HepG2 (cell line): ENCODE measurements around the gene TBX6. TPM values are rescaled to one million over a fixed set of nuclear protein-coding genes. Genes with fewer than 3 reads are reported as not detected.

Source experiments
- AHR ChIP-seq: IDR thresholded peaks from 2 replicates; pipeline ENCODE4 v1.6.1; 2018; ENCODE audit warnings: missing genetic modification reagents, missing compliant biosample characterization
- ATF7-NPFF ChIP-seq: sonication (generic); formaldehyde crosslinking; IDR thresholded peaks from 2 replicates; pipeline ENCODE4 v1.8.1; 2023; ENCODE audit warnings: mild to moderate bottlenecking, low read depth, missing genetic modification reagents, moderate library complexity
- GATAD1 ChIP-seq: IDR thresholded peaks from 2 replicates; pipeline ENCODE4 v1.6.1; 2016; ENCODE audit warnings: missing genetic modification reagents, missing compliant biosample characterization
- IKZF1 ChIP-seq: fragments of 450-650 bp; IDR thresholded peaks from 2 replicates; pipeline ENCODE4 v1.7.1; 2016
- MEIS1 ChIP-seq: sonication (generic); formaldehyde crosslinking; IDR thresholded peaks from 2 replicates; pipeline ENCODE4 v1.9.0; 2021; ENCODE audit warnings: mild to moderate bottlenecking, missing genetic modification reagents, moderate library complexity, borderline replicate concordance
- MIER3 ChIP-seq: IDR thresholded peaks from 2 replicates; pipeline ENCODE4 v1.6.1; 2016; ENCODE audit warnings: missing compliant biosample characterization, borderline replicate concordance
- PHF5A ChIP-seq: IDR thresholded peaks from one replicate; pipeline ENCODE4 v1.6.1; 2018; ENCODE audit warnings: low read depth, missing genetic modification reagents; ENCODE audit not compliant: unreplicated experiment
- RFX5 ChIP-seq: IDR thresholded peaks from 2 replicates; pipeline ENCODE4 v1.6.1; 2011; ENCODE audit warnings: low read depth, low read length, improper control_type of control experiment
- SMC3 ChIP-seq: IDR thresholded peaks from 2 replicates; pipeline ENCODE4 v1.6.1; 2011; ENCODE audit warnings: low read length, improper control_type of control experiment
- U2AF1 ChIP-seq: fragments of 200-400 bp; formaldehyde crosslinking; optimal IDR thresholded peaks from 2 replicates; pipeline ENCODE3; 2017; ENCODE audit warnings: mild to moderate bottlenecking, low read depth, low read length
- UBTF ChIP-seq: sonication (generic); formaldehyde crosslinking; IDR thresholded peaks from 2 replicates; pipeline ENCODE4 v1.4.0; 2020; ENCODE audit warnings: mild to moderate bottlenecking, missing genetic modification reagents
- YEATS2 ChIP-seq: sonication (generic); formaldehyde crosslinking; IDR thresholded peaks from 2 replicates; pipeline ENCODE4 v1.4.0; 2020; ENCODE audit warnings: missing genetic modification reagents, borderline replicate concordance
- ZBTB33 ChIP-seq: sonication (generic); formaldehyde crosslinking; IDR thresholded peaks from 2 replicates; pipeline ENCODE4 v1.4.0; 2020; ENCODE audit warnings: missing genetic modification reagents
- ZNF225 ChIP-seq: sonication (generic); formaldehyde crosslinking; IDR thresholded peaks from 2 replicates; pipeline ENCODE4 v1.4.0; 2020; ENCODE audit warnings: mild to moderate bottlenecking, missing genetic modification reagents
- ZNF230 ChIP-seq: sonication (generic); formaldehyde crosslinking; IDR thresholded peaks from 2 replicates; pipeline ENCODE4 v1.4.0; 2020; ENCODE audit warnings: mild to moderate bottlenecking, missing genetic modification reagents
- ZNF274 ChIP-seq: sonication (generic); formaldehyde crosslinking; IDR thresholded peaks from 2 replicates; pipeline ENCODE4 v1.5.1; 2020; ENCODE audit warnings: mild to moderate bottlenecking, missing genetic modification reagents
- ZNF317 ChIP-seq: sonication (generic); formaldehyde crosslinking; IDR thresholded peaks from 2 replicates; pipeline ENCODE4 v1.5.0; 2020; ENCODE audit warnings: mild to moderate bottlenecking, missing genetic modification reagents
- ZNF326 ChIP-seq: sonication (generic); formaldehyde crosslinking; IDR thresholded peaks from 2 replicates; pipeline ENCODE4 v1.4.0; 2020; ENCODE audit warnings: missing genetic modification reagents, borderline replicate concordance
- ZNF350 ChIP-seq: sonication (generic); formaldehyde crosslinking; IDR thresholded peaks from 2 replicates; pipeline ENCODE4 v1.4.0; 2020; ENCODE audit warnings: mild to moderate bottlenecking, low read depth, missing genetic modification reagents, borderline replicate concordance
- ZNF383 ChIP-seq: sonication (generic); formaldehyde crosslinking; IDR thresholded peaks from 2 replicates; pipeline ENCODE4 v1.4.0; 2020; ENCODE audit warnings: missing genetic modification reagents, mild to moderate bottlenecking, borderline replicate concordance
- ZNF501 ChIP-seq: sonication (generic); formaldehyde crosslinking; IDR thresholded peaks from 2 replicates; pipeline ENCODE4 v1.5.1; 2020; ENCODE audit warnings: mild to moderate bottlenecking, moderate library complexity, missing genetic modification reagents
- ZNF577 ChIP-seq: sonication (generic); formaldehyde crosslinking; IDR thresholded peaks from 2 replicates; pipeline ENCODE4 v1.4.0; 2020; ENCODE audit warnings: mild to moderate bottlenecking, low read depth, missing genetic modification reagents, borderline replicate concordance
- ZNF619 ChIP-seq: sonication (generic); formaldehyde crosslinking; IDR thresholded peaks from 2 replicates; pipeline ENCODE4 v1.4.0; 2020; ENCODE audit warnings: mild to moderate bottlenecking, missing genetic modification reagents
- polyA plus RNA-seq, 8 experiments: library from polyadenylated mRNA; depleted of rRNA in 3 of 8; stranded (reverse) in 7 of 8; unstranded in 1 of 8; fragments of >200 nt; fragmentation: Illumina TruSeq in 4 of 8; extraction: Trizol in 4 of 8; gene quantifications; 2 replicates each; pipeline versions ENCODE4 v1.2.1 to v1.2.3, GENCODE V29; 2011 to 2016; ENCODE audit warnings: low read depth in 4 of 8, missing spikeins in 1 of 8, mixed read lengths in 1 of 8; ENCODE audit not compliant: insufficient read depth in 1 of 8
- total RNA-seq, 5 experiments: library from RNA; depleted of rRNA; stranded (reverse); fragments of >200 nt; fragmentation: Illumina TruSeq; extraction: Trizol; gene quantifications; 2 replicates each; pipeline ENCODE4 v1.2.3, GENCODE V29; 2016; ENCODE audit warnings: low read depth in 1 of 5
- TF ChIP-seq, protein P1 (sequence below): sonication (generic); formaldehyde crosslinking; IDR thresholded peaks from 2 replicates; pipeline ENCODE4 v1.4.0; 2020; ENCODE audit warnings: missing genetic modification reagents, borderline replicate concordance

TBX6 gene
- total and polyA plus RNA-seq, 2 of the 13 experiments (the other 11 are each of a cell fraction or from before 2014, with no cell fraction given) = 0.24 to 0.42 TPM

DNA sequence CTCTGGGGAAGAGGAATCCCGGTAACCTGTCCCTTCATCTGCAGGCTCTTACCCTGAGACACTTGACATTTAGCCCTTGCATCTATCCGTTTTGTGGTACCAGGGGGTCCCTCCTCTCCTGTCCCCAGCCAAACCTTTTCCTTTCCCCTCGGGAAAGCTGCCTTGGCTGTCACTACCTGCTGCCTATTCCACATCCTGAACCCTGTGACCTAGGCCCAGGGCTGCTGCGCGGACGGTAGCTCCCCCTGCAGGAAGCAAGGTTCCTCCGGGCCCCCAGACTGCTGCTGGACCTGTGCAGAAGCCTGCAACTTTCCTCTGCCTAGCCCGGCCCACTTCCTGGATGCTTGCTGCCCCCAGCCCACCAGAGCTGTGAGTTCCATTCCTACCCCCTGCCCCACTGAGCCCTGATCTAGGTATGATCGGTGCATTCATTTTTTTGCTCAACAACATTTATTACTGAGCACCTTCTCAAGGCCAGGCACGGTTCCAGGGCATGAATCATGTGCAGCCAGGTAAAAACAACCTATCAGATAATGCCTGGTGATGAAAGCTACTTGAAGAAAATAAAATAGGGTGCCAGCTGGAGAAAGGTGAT lies 36.7 kb downstream of the TBX6 start (continued):
- TF ChIP-seq UBTF = peak; percentile 51; the same call in 1 of the 2 replicates
- TF ChIP-seq ZBTB33 (CRISPR knock-in tag) = peak; percentile 9; the same call in 1 of the 2 replicates
- TF ChIP-seq, protein P1, sequence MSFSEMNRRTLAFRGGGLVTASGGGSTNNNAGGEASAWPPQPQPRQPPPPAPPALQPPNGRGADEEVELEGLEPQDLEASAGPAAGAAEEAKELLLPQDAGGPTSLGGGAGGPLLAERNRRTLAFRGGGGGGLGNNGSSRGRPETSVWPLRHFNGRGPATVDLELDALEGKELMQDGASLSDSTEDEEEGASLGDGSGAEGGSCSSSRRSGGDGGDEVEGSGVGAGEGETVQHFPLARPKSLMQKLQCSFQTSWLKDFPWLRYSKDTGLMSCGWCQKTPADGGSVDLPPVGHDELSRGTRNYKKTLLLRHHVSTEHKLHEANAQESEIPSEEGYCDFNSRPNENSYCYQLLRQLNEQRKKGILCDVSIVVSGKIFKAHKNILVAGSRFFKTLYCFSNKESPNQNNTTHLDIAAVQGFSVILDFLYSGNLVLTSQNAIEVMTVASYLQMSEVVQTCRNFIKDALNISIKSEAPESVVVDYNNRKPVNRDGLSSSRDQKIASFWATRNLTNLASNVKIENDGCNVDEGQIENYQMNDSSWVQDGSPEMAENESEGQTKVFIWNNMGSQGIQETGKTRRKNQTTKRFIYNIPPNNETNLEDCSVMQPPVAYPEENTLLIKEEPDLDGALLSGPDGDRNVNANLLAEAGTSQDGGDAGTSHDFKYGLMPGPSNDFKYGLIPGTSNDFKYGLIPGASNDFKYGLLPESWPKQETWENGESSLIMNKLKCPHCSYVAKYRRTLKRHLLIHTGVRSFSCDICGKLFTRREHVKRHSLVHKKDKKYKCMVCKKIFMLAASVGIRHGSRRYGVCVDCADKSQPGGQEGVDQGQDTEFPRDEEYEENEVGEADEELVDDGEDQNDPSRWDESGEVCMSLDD (CRISPR knock-in tag) = no peak
- TF ChIP-seq ZNF577 (CRISPR knock-in tag) = no peak
- peak; percentile 48; the same call in 1 of the 2 replicates for TF ChIP-seq YEATS2 (CRISPR knock-in tag)
- peak; percentile 48; the same call in 1 of the 2 replicates for TF ChIP-seq GATAD1 (CRISPR knock-in tag)
- peak; percentile 53; the same call in 1 of the 2 replicates for TF ChIP-seq ZNF383 (CRISPR knock-in tag)
- TF ChIP-seq PHF5A (CRISPR knock-in tag) = peak; percentile 57
- 0 out of 2 replicates have a peak, but pooled peaks have one; percentile 55 for TF ChIP-seq ZNF501 (CRISPR knock-in tag)
- TF ChIP-seq MEIS1 = peak; percentile 57; the same call in 1 of the 2 replicates
- TF ChIP-seq ZNF317 (CRISPR knock-in tag) = no peak
- peak; percentile 67; the same call in 1 of the 2 replicates for TF ChIP-seq ZNF230 (CRISPR knock-in tag)
- TF ChIP-seq ZNF274 = peak; percentile 85; the same call in 1 of the 2 replicates
- no peak for TF ChIP-seq IKZF1
- TF ChIP-seq ATF7-NPFF (CRISPR knock-in tag) = peak; percentile 62; the same call in 1 of the 2 replicates
- TF ChIP-seq U2AF1 = no peak
- no peak for TF ChIP-seq ZNF326 (CRISPR knock-in tag)
- peak; percentile 60; the same call in 1 of the 2 replicates for TF ChIP-seq AHR
- peak; percentile 80; the same call in 1 of the 2 replicates for TF ChIP-seq ZNF225 (CRISPR knock-in tag)
- peak; percentile 42 for TF ChIP-seq SMC3
- TF ChIP-seq MIER3 (CRISPR knock-in tag) = peak; percentile 61; the same call in 1 of the 2 replicates
- peak; percentile 53; the same call in 1 of the 2 replicates for TF ChIP-seq RFX5
- TF ChIP-seq ZNF619 (CRISPR knock-in tag) = peak; percentile 32; the same call in 1 of the 2 replicates
- TF ChIP-seq ZNF350 (CRISPR knock-in tag) = peak; percentile 54; the same call in 1 of the 2 replicates
